Endothelial cell of umbilical vein (primary cell): ENCODE results near the gene SFSWAP.

Source experiments
- FOS ChIP-seq: IDR thresholded peaks from 2 replicates; pipeline ENCODE4 v1.6.1; 2011; ENCODE audit warnings: mild to moderate bottlenecking, low read length, moderate library complexity, borderline replicate concordance; ENCODE audit not compliant: insufficient read depth
- GATA2 ChIP-seq: IDR thresholded peaks from 2 replicates; pipeline ENCODE4 v1.7.0; 2011; ENCODE audit warnings: low read depth, mild to moderate bottlenecking, moderate library complexity, mixed read lengths, low read length; ENCODE audit not compliant: insufficient read length, insufficient read depth
- MYC ChIP-seq: IDR thresholded peaks from one replicate; pipeline ENCODE4 v1.6.1; 2011; ENCODE audit warnings: mild to moderate bottlenecking, low read depth, low read length
- POLR2A ChIP-seq: IDR thresholded peaks from 2 replicates; pipeline ENCODE4 v1.6.1; 2012; ENCODE audit warnings: low read depth, mild to moderate bottlenecking, control low read depth, low read length
- POLR2AphosphoS5 ChIP-seq: IDR thresholded peaks from 2 replicates; pipeline ENCODE4 v1.6.1; 2012; ENCODE audit warnings: low read depth, mild to moderate bottlenecking, control low read depth, low read length, moderate library complexity; ENCODE audit not compliant: insufficient read depth
- TF ChIP-seq, protein P1 (sequence below), 2 donors: IDR thresholded peaks; 1 replicate in 1 of 2; 2 replicates in 1 of 2; pipeline ENCODE4 v1.5.1; 2011; ENCODE audit warnings: low read length in 2 of 2, mild to moderate bottlenecking in 2 of 2, moderate library complexity in 2 of 2, control low read depth in 1 of 2, inconsistent platforms in 1 of 2, low read depth in 1 of 2; ENCODE audit not compliant: insufficient read depth in 1 of 2; ENCODE audit errors: extremely low read depth in 1 of 2

DNA sequence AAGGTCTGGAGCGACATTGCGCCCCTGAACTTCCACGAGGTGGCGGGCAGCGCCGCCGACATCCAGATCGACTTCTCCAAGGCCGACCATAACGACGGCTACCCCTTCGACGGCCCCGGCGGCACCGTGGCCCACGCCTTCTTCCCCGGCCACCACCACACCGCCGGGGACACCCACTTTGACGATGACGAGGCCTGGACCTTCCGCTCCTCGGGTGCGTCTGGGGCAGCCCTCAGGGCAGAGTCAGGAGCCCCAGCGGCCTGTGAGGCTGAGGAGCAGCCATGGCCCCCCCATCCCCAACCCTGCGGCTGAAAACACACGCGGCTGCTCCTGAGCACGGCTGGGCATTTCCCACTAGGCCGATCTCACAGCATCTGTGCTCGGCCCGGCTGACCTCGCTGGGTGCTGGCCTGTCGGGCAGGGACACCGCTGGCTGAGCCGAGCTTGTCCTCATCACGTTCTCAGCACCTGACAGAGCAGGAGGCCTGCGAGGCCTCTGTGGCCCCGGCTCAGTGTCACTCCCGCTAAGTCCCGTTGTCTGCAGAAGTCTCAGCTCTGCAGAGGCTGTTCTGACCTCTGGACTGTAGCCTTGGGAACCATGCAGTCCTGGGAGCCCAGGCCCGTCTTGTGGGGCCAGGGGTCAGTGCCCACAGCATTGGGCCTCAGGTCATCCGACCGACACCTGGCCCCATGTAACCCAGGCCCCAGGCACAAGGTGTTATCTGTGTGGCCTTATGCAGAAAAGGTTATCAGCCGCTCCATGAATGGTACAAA lies 129.9 kb downstream of the SFSWAP start:
- TF ChIP-seq, protein P1, sequence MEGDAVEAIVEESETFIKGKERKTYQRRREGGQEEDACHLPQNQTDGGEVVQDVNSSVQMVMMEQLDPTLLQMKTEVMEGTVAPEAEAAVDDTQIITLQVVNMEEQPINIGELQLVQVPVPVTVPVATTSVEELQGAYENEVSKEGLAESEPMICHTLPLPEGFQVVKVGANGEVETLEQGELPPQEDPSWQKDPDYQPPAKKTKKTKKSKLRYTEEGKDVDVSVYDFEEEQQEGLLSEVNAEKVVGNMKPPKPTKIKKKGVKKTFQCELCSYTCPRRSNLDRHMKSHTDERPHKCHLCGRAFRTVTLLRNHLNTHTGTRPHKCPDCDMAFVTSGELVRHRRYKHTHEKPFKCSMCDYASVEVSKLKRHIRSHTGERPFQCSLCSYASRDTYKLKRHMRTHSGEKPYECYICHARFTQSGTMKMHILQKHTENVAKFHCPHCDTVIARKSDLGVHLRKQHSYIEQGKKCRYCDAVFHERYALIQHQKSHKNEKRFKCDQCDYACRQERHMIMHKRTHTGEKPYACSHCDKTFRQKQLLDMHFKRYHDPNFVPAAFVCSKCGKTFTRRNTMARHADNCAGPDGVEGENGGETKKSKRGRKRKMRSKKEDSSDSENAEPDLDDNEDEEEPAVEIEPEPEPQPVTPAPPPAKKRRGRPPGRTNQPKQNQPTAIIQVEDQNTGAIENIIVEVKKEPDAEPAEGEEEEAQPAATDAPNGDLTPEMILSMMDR (IDR thresholded peaks at IDR 0.05; ENCODE audit: extremely low read depth in 1 of 2, insufficient read depth in 1 of 2, low read depth in 1 of 2, low read length in 2 of 2) = no peak
- TF ChIP-seq POLR2A (no peak), POLR2AphosphoS5 (no peak), FOS (no peak), GATA2 (no peak), MYC (no peak)
